BLaER1 treated with 17β-estradiol and CSF1 and Interleukin-3, amounts not matched to agents 10 nM and 100 nM (cell line): ENCODE data around the gene FAM168A.
"Not testable (repeated sequence)": the region's sequence is repeated elsewhere in the genome, so short reads cannot be mapped to it uniquely, and the experiment has no call there.

Source experiments
- H3K27ac ChIP-seq, 11 experiments: shearing (Covaris generic); formaldehyde crosslinking; 2 replicates each; pipeline ENCODE4 v1.8.1; 2022
- H3K27me3 ChIP-seq, 11 experiments: shearing (Covaris generic); formaldehyde crosslinking; 2 replicates each; pipeline ENCODE4 v1.8.1; 2022
- H3K36me3 ChIP-seq, 11 experiments: shearing (Covaris generic); formaldehyde crosslinking; 2 replicates each; pipeline ENCODE4 v1.8.1; 2022
- H3K4me1 ChIP-seq, 10 experiments: shearing (Covaris generic); formaldehyde crosslinking; 2 replicates each; pipeline ENCODE4 v1.8.1; 2022
- H3K4me2 ChIP-seq, 11 experiments: shearing (Covaris generic); formaldehyde crosslinking; 2 replicates each; pipeline ENCODE4 v1.8.1; 2022
- H3K4me3 ChIP-seq, 10 experiments: shearing (Covaris generic); formaldehyde crosslinking; 2 replicates each; pipeline ENCODE4 v1.8.1; 2022
- H3K9ac ChIP-seq, 11 experiments: shearing (Covaris generic); formaldehyde crosslinking; 2 replicates each; pipeline ENCODE4 v1.8.1; 2022
- H3K9me3 ChIP-seq, 11 experiments: shearing (Covaris generic); formaldehyde crosslinking; replicated peaks in 1 of 11; 2 replicates each; pipeline ENCODE4 v1.8.1; 2022
- H4K20me1 ChIP-seq, 11 experiments: shearing (Covaris generic); formaldehyde crosslinking; 2 replicates each; pipeline ENCODE4 v1.8.1; 2022
- Cebpa-rat ChIP-seq, 11 experiments: shearing (Covaris generic); IDR thresholded peaks; 2 replicates each; pipeline ENCODE4 v1.8.1; 2022

Gene FAM168A

DNA sequence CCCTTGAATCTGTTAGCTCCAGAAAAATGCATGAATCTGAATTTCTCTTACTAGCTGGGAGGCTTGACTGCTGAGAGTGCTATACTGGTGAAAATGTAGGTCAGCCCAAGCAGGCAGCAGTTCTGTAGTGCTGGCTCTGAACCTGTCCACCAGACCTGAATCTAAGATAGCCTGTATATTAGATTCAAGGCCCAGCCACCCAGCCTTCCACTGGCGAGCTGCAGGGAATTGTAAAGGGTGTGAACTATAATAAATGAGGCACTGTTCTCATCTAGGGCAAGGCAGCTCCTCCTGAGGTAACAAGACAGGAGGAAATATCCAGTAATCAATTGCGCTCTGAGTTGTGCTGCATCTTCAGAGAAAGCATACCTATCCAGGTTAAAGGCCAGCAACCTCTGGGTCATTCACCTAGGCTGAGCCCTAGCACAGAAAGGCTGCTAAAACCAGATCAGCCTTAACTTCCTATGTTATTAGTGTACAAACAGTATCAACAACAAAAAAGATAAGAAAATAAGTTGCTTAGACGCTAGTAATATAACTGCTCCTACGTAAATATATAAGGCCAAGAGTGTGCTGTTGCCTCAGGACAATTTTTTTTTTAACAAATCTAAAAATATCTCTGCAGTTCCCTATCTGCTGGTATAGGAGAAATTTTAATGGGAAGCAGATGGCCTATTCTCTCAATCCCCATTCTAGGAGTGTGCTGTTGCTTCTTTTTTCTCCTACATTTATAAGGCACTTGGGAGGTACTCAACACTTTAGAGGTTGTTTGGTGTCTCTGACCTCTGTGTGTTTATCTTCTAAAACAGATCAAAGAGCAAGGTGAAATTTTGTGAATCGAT is 158.7 kb downstream of the FAM168A start:
- Histone ChIP-seq H3K36me3 (peaks cover 0 to 20% (median 0%) of the 10 kb centered on the region in 11 experiments; a peak in 3 of 22 replicates), H3K27me3 (no peaks in the 10 kb centered on the region), H3K27ac (no peak overlapping the region), H4K20me1 (peaks cover 0 to 27% (median 0%) of the 10 kb centered on the region in 11 experiments; a peak in 2 of 22 replicates), H3K4me2 (peak overlapping the region in 1 of 11 experiments; percentile 21; a peak in 1 of 22 replicates), H3K9me3 (no peaks in the 10 kb centered on the region), H3K4me3 (no peak overlapping the region), H3K4me1 (peaks cover 0 to 17% (median 0%) of the 10 kb centered on the region in 10 experiments; a peak in 4 of 20 replicates), H3K9ac (no peak overlapping the region)
- no peak for TF ChIP-seq Cebpa-rat (IDR thresholded peaks at IDR 0.05)

DNA sequence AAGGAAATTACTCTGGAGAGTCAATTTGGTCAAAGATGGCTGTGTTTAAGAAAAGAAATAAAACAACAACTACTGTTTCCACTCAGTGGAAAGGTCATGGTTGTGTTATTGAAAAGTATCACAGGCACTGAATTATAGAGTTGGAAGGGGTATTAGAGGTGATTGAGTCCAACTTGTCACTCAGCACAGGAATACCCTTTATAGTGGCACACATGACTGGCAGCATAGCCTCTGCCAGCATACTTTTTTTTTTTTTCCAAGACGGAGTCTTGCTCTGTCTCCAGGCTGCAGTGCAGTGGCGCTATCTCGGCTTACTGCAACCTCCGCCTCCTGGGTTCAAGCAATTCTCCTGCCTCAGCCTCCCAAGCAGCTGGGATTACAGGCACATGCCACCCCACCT is 161.1 kb downstream of the FAM168A start:
- Histone ChIP-seq H3K4me1 (peaks cover 0 to 11% (median 0%) of the 10 kb centered on the region in 10 experiments; a peak in 2 of 20 replicates), H3K36me3 (peaks cover 0 to 21% (median 0%) of the 10 kb centered on the region in 11 experiments; a peak in 5 of 22 replicates), H4K20me1 (peaks cover 0 to 22% (median 0%) of the 10 kb centered on the region in 11 experiments; a peak in 2 of 22 replicates)
- H3K4me3 ChIP-seq, H3K9me3 ChIP-seq, H3K27ac ChIP-seq, H3K4me2 ChIP-seq, H3K9ac ChIP-seq, H3K27me3 ChIP-seq: not testable (repeated sequence)

DNA sequence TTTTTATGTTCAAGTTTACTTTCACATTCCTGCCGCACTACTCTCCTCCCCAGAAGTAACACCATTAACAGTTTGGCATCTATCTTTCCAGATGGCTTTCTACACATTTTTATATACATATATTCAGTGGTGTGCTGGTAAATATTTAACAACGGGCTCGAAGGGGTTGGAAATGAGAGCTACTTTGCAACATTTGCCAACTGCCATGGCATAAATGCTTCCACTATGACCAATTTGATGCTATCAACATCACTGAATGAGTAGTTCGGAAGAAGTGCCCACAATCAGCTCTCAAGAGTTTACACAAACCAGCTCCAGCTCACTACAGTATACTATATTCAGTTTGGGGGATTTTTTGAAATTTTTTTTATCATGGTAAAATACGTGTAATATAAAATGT is 166.5 kb downstream of the FAM168A start:
- Histone ChIP-seq H3K4me2 (peak overlapping the region in 1 of 11 experiments; percentile 7; a peak in 2 of 22 replicates), H3K9ac (no peak overlapping the region), H4K20me1 (no peaks in the 10 kb centered on the region; a peak in 1 of 22 replicates), H3K36me3 (peaks cover 13 to 43% (median 19%) of the 10 kb centered on the region in 11 experiments; a peak in 18 of 22 replicates), H3K27ac (no peak overlapping the region), H3K27me3 (no peaks in the 10 kb centered on the region), H3K4me1 (peaks cover 0 to 34% (median 6%) of the 10 kb centered on the region in 10 experiments; a peak in 13 of 20 replicates), H3K4me3 (no peak overlapping the region), H3K9me3 (no peaks in the 10 kb centered on the region; a peak in 1 of 22 replicates)
- TF ChIP-seq Cebpa-rat (IDR thresholded peaks at IDR 0.05) = no peak

DNA sequence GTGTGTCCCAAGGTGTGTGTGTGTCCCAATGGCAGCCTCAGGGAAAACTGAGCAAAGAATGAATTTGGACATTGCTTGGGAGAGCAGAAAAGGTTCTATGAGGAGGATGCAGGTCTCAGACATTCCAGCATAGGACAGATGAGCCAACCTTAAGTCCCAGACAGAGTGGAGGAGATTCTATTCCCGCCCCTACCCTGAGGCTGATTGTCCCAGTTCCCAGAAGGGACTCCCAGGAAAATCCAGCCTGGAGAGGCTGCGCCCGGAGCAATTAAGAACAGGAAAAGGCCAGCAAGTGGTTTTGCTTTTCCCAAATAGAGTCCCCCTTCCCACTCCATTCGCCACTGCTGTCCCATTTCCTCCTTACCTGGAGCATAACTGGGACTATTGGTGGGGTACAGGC is 167.6 kb downstream of the FAM168A start:
- no peak overlapping the region; a peak in 1 of 22 replicates for H3K27ac ChIP-seq
- no peaks in the 10 kb centered on the region for H3K27me3 ChIP-seq
- no peak overlapping the region for H3K4me2 ChIP-seq
- no peak overlapping the region for H3K9ac ChIP-seq
- H3K9me3 ChIP-seq = no peaks in the 10 kb centered on the region; a peak in 1 of 22 replicates
- peaks cover 13 to 43% (median 19%) of the 10 kb centered on the region in 11 experiments; a peak in 18 of 22 replicates for H3K36me3 ChIP-seq
- H3K4me3 ChIP-seq = no peak overlapping the region
- TF ChIP-seq Cebpa-rat (IDR thresholded peaks at IDR 0.05) = no peak
- H3K4me1 ChIP-seq = peaks cover 0 to 45% (median 14%) of the 10 kb centered on the region in 10 experiments; a peak in 16 of 20 replicates
- no peaks in the 10 kb centered on the region; a peak in 2 of 22 replicates for H4K20me1 ChIP-seq

DNA sequence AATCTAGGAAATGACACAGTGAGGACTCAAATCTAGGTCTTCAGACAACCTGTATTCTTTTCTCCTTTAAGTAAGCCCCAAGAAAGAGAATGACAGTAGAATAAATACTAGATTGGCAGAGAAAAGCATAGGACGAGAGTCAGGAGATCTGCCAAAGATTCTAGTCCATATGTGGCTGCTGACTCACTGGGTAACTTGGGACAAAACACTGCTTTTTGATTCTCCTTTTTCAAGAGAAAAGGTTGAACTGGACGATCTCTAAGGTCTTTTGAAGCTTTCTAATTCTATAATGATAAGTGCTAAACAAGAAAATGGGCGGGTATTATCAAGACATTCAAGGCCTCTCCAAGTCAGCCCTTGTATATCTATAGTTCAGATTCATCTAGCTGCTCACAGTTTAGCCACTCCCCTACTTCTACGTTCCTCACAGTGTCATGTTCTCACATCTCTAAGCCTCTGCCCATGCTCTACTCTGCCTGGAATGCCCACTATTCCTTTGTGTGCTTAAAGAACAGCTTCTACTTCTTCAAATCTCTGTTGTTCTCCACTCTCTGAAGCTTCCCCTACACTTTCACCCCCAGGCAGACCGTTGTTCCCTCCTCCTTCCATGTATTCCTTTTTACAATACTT is 168.7 kb downstream of the FAM168A start:
- Histone ChIP-seq H3K9me3 (no peaks in the 10 kb centered on the region; a peak in 1 of 22 replicates), H3K4me3 (no peak overlapping the region), H3K4me2 (peak overlapping the region in 1 of 11 experiments; percentile 42; a peak in 2 of 22 replicates), H3K27me3 (no peaks in the 10 kb centered on the region), H4K20me1 (no peaks in the 10 kb centered on the region; a peak in 1 of 22 replicates), H3K27ac (no peak overlapping the region; a peak in 1 of 22 replicates), H3K9ac (no peak overlapping the region), H3K4me1 (peaks cover 0 to 55% (median 24%) of the 10 kb centered on the region in 10 experiments; a peak in 16 of 20 replicates), H3K36me3 (peaks cover 13 to 43% (median 19%) of the 10 kb centered on the region in 11 experiments; a peak in 18 of 22 replicates)
- TF ChIP-seq Cebpa-rat (IDR thresholded peaks at IDR 0.05) = no peak

DNA sequence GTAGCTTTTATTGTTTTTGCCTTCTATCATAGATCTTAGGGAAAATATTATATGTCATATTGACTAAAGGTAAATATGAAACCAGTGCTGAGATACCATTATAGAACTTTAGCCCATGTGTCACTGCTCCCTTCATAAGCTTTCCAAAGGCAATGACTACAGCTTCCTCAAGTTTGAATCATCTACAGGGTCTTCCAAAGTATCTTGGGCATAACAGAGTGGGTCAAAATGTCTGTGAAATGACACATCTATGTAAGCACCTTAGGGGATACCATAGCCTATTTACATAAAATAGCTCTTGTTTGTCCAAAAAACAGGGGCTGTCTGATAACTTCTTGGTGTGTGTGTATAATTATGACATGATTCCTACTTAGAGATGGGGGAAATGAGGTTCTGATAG is 169.2 kb downstream of the FAM168A start:
- Histone ChIP-seq H4K20me1 (no peaks in the 10 kb centered on the region; a peak in 1 of 22 replicates), H3K27me3 (no peaks in the 10 kb centered on the region), H3K36me3 (peaks cover 13 to 43% (median 19%) of the 10 kb centered on the region in 11 experiments; a peak in 18 of 22 replicates), H3K9me3 (no peaks in the 10 kb centered on the region; a peak in 1 of 22 replicates), H3K4me1 (peaks cover 0 to 60% (median 24%) of the 10 kb centered on the region in 10 experiments; a peak in 16 of 20 replicates), H3K9ac (no peak overlapping the region), H3K4me2 (peak overlapping the region in 1 of 11 experiments; percentile 42; a peak in 1 of 22 replicates), H3K4me3 (no peak overlapping the region), H3K27ac (no peak overlapping the region)
- TF ChIP-seq Cebpa-rat (IDR thresholded peaks at IDR 0.05) = no peak

DNA sequence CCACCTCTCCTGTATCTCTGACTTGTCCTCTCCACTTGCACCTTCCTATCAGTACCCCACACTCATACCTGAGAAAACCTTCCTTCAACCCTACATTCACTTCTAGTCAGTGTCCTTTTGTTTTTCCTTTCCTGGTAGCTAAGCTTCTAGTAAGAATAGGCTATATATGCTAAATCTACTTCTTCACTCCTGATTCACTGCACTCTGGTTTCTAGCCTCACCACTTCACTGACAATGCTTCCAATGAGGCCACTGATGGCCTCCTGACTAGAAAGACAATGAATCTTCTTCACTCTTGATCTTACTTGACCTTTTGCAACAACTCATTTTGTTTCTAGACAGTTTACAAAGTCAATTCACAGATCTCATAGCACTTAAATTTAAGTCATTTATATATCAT is 169.7 kb downstream of the FAM168A start:
- Histone ChIP-seq H3K4me2 (peak overlapping the region in 2 of 11 experiments; percentile 83 to 97; a peak in 2 of 22 replicates), H3K27me3 (no peaks in the 10 kb centered on the region), H3K27ac (no peak overlapping the region), H3K36me3 (peaks cover 13 to 43% (median 19%) of the 10 kb centered on the region in 11 experiments; a peak in 18 of 22 replicates), H4K20me1 (no peaks in the 10 kb centered on the region; a peak in 1 of 22 replicates), H3K9me3 (no peaks in the 10 kb centered on the region; a peak in 1 of 22 replicates), H3K9ac (no peak overlapping the region), H3K4me1 (peaks cover 0 to 65% (median 24%) of the 10 kb centered on the region in 10 experiments; a peak in 16 of 20 replicates), H3K4me3 (no peak overlapping the region)
- TF ChIP-seq Cebpa-rat (IDR thresholded peaks at IDR 0.05) = no peak

DNA sequence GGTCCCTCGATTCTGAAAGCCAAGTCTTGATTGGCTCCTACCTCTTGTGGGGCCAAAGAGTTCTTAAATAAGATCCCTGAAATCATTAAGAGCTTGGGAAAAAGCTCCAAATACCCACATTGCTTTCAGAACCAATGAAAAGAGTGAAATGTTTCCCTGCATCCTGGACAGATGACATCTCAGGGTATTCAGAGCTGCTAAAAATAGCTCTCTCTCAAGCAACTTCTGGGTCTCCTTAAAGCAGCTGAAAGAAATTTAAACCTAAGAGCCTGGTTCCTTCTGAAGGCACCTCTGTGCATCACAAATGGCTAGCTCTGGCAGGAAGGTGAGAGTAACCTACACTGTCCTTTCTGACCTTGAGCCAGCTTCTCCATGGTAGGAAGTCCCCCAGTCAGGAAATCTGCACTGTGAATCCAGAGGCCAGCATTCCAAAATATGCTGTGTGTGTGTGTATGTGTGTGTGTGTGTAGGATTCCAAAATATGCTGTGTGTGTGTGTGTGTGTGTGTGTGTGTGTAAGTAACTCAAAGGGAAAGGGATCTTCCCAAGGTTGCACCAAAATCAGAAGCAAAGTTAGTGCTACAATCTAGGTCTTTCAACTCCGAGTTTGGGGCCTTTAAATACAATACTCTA is 171.6 kb downstream of the FAM168A start:
- TF ChIP-seq Cebpa-rat (IDR thresholded peaks at IDR 0.05) = no peak
- Histone ChIP-seq H3K27ac (peak overlapping the region in 5 of 11 experiments; percentile 70 to 80 (median 78); a peak in 8 of 22 replicates), H3K27me3 (no peaks in the 10 kb centered on the region), H3K4me3 (no peak overlapping the region), H3K4me1 (peaks cover 0 to 84% (median 23%) of the 10 kb centered on the region in 10 experiments; a peak in 16 of 20 replicates), H4K20me1 (no peaks in the 10 kb centered on the region; a peak in 1 of 22 replicates), H3K4me2 (peak overlapping the region in 4 of 11 experiments; percentile 79 to 97 (median 84); a peak in 8 of 22 replicates), H3K9ac (no peak overlapping the region), H3K36me3 (peaks cover 8 to 33% (median 19%) of the 10 kb centered on the region in 11 experiments; a peak in 17 of 22 replicates), H3K9me3 (no peaks in the 10 kb centered on the region)
